Ovary (tissue), 9 donors: Measurements from ENCODE around the gene PLPP1. TPM values are rescaled to one million over a fixed set of nuclear protein-coding genes. Genes with fewer than 3 reads are reported as not detected.

ENCODE experiments used
- DNase-seq, 5 donors: peaks; one replicate each; pipeline ENCODE4 v3.0.0-alpha.2; 2019 to 2020
- H3K27ac ChIP-seq, 2 donors: fragments of 200-600 bp; one replicate each; pipeline versions ENCODE4 v1.5.1 to v1.8.0; 2019 to 2022
- H3K27me3 ChIP-seq: fragments of 200-600 bp; one replicate; pipeline ENCODE4 v1.8.0; 2022
- H3K36me3 ChIP-seq: fragments of 200-600 bp; sonication (generic); one replicate; pipeline ENCODE4 v1.5.1; 2019
- H3K4me1 ChIP-seq: one replicate; pipeline ENCODE4 v1.8.1; 2013; ENCODE audit warnings: mild to moderate bottlenecking, moderate library complexity; ENCODE audit not compliant: insufficient read depth
- H3K4me3 ChIP-seq: fragments of 200-600 bp; sonication (generic); one replicate; pipeline ENCODE4 v1.5.1; 2017
- H3K9me3 ChIP-seq, 2 donors: fragments of 200-600 bp in 1 of 2; sonication (generic) in 1 of 2; one replicate each; pipeline versions ENCODE4 v1.5.1 to v1.8.1; 2013 to 2019; ENCODE audit warnings: mild to moderate bottlenecking in 1 of 2, moderate library complexity in 1 of 2
- EP300 ChIP-seq: sonication (generic); formaldehyde crosslinking; IDR thresholded peaks from one replicate; pipeline ENCODE4 v1.6.1; 2017; ENCODE audit warnings: antibody characterized with exemption
- POLR2A ChIP-seq: fragments of 450-650 bp; IDR thresholded peaks from one replicate; pipeline ENCODE4 v1.6.1; 2017; ENCODE audit warnings: antibody characterized with exemption, mild to moderate bottlenecking, moderate library complexity
- WGBS, 3 donors: extraction: QIAGEN DNeasy Blood & Tissue Kit in 1 of 3; methylation state at CpG; one replicate each; pipeline versions ENCODE4 v1.1.5 to v1.1.7; 2013 to 2017; 5-methylcytosine and 5-hydroxymethylcytosine counted together
- intact Hi-C, 4 donors: fragments of 100-400 bp; cut with DNase I; formaldehyde crosslinking; loops; one replicate each; pipeline versions ENCODE4 v1.11.0 to v1.15.1; 2022 to 2023
- polyA plus RNA-seq, 2 donors: library from polyadenylated mRNA; stranded (reverse); fragments of 200-250 nt in 1 of 2; fragments of 350-450 nt in 1 of 2; fragmentation: Illumina TruSeq in 1 of 2; extraction: RNeasy Lipid Tissue Mini Kit (QIAGEN cat#74804) in 1 of 2; gene quantifications; one replicate each; pipeline ENCODE4 v1.2.3, GENCODE V29; 2013 to 2014
- total RNA-seq, 7 donors: library from RNA; depleted of rRNA in 2 of 7; stranded (reverse); fragments of >200 nt in 2 of 7; fragmentation: NEBNext Ultra II Directional in 3 of 7; extraction: Animal tissue kit (Norgen Biotek cat#: 25700) in 3 of 7; gene quantifications; one replicate each; pipeline versions ENCODE4 v1.1.0 to v1.2.4, GENCODE V29; 2016 to 2023
- TF ChIP-seq, protein P1 (sequence below), 3 donors: fragments of 450-650 bp in 2 of 3; fragments of 200-600 bp in 1 of 3; IDR thresholded peaks; one replicate each; pipeline versions ENCODE4 v1.5.1 to v1.8.0; 2016 to 2022; ENCODE audit warnings: antibody characterized with exemption in 3 of 3, mild to moderate bottlenecking in 1 of 3
- donor health status: DM: no; HTN: no; CAD: no; lungs with moderate emphysema.
- donor health status: DM: no; HTN: no; CAD: no.
- donor health status: Bipolar disorder and iron deficiency.
- donor health status: DM: yes; HTN: yes; CAD: no.
- donor health status: DM: no; HTN: no; CAD: no.
- donor health status: DM: yes; HTN: yes; CAD: no.

The PLPP1 gene
- total and polyA plus RNA-seq, 9 donors, result 13.5 to 136 (median 34.5) TPM

DNA sequence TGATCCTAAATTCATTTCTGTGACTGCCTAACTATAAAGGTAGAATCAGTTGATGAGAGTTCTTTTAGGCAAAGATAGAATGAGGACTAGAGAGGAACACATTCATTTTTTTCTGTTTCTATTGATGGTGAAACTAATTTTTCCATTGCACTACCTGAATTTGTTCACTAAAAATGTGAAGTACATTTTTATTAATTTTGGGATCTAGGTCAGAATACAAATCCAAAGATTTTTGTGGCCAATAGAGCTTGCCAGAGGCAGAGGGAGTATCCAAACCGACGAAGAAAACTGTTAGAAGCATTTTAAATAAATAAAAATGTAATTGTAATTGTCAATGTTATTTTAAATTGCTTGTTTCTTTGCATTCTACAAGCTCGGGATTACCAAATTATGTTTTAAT is 148.9 kb downstream of the PLPP1 start:
- Histone ChIP-seq H3K36me3 (no peaks in the 10 kb centered on the region), H3K4me3 (no peak overlapping the region), H3K27ac (no peak overlapping the region), H3K9me3 (peaks cover 0 to 4% of the 10 kb centered on the region in 2 donors), H3K4me1 (no peaks in the 10 kb centered on the region), H3K27me3 (no peaks in the 10 kb centered on the region)
- TF ChIP-seq, protein P1, sequence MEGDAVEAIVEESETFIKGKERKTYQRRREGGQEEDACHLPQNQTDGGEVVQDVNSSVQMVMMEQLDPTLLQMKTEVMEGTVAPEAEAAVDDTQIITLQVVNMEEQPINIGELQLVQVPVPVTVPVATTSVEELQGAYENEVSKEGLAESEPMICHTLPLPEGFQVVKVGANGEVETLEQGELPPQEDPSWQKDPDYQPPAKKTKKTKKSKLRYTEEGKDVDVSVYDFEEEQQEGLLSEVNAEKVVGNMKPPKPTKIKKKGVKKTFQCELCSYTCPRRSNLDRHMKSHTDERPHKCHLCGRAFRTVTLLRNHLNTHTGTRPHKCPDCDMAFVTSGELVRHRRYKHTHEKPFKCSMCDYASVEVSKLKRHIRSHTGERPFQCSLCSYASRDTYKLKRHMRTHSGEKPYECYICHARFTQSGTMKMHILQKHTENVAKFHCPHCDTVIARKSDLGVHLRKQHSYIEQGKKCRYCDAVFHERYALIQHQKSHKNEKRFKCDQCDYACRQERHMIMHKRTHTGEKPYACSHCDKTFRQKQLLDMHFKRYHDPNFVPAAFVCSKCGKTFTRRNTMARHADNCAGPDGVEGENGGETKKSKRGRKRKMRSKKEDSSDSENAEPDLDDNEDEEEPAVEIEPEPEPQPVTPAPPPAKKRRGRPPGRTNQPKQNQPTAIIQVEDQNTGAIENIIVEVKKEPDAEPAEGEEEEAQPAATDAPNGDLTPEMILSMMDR (IDR thresholded peaks at IDR 0.05), result no peak
- TF ChIP-seq EP300 (no peak), POLR2A (no peak)
- no peak for DNase-seq
- intact Hi-C loops, result no loop called here
- WGBS, 3 donors, result 56 to 77% (median 68%) methylated on average over 3 of the region's 3 CpGs

DNA sequence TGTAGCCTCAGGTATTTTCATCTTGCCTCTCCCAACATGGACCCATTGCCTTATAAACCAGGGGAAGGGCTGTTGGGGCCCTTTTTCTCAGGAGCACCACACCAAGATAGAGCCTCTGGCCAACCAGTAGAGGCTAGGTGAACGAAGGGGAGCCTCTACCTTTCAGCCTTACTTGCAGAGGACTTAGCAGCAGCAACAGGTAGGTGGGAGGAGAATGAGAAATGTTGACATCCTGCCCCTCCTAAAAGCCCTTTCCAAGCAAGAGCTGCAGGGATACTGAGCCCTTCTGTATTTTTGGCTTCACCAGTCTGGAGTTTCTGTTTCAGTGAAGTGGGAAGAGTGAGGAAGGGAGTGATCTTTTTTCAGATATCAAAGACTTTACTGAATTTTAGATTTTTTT is 149.5 kb downstream of the PLPP1 start:
- TF ChIP-seq POLR2A, result no peak
- TF ChIP-seq, protein P1 (IDR thresholded peaks at IDR 0.05), result no peak
- TF ChIP-seq EP300, result no peak
- intact Hi-C loops, result no loop called here
- Histone ChIP-seq H3K27ac (no peak overlapping the region), H3K4me3 (no peak overlapping the region), H3K36me3 (no peaks in the 10 kb centered on the region), H3K4me1 (no peaks in the 10 kb centered on the region), H3K27me3 (no peaks in the 10 kb centered on the region), H3K9me3 (peaks cover 0 to 4% of the 10 kb centered on the region in 2 donors)
- no peak for DNase-seq
- 88 to 95% (median 94%) methylated on average over 1 of the region's 1 CpG for WGBS, 3 donors

DNA sequence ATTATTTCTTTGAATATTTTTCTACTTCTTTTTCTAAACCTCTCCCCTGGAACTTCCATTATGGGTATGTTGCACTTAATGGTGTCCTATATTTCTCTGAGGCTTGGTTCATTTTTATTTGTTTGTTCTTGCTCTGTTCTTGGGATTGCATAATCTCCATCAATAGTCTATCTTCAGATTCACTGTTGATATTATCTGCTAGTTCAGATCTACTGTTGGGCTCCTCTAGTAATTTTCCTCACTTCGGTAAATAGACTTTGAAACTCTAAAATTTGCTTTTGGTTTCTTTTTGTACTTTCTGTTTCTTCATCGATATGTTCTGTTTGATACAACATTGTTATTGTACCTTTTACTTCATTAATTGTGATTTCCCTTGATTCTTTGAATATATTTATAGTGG is 150.7 kb downstream of the PLPP1 start:
- no peaks in the 10 kb centered on the region for H3K36me3 ChIP-seq
- WGBS, 3 donors, result 97 to 99% (median 99%) methylated on average over 2 of the region's 2 CpGs

DNA sequence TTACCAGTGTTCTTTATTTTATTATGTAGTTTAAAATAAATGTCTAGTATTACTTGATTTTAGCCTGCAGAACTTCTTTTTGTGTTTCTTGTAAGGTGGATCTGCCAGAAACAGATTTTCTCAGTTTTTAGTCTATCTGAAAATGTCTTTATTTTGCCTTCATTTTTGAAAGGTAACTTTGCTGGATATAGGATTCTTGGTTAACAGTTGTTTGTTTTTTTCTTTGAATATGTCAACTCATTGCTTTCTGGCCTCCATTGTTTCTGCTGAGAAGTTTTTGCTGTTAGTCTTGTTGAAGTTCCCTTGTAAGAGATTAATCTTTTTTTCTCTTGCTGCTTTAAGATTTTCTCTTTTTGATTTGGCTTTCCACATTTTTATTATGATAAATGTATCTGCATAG is 151.5 kb downstream of the PLPP1 start:
- H3K9me3 ChIP-seq, result peaks cover 0 to 4% of the 10 kb centered on the region in 2 donors
- H3K27me3 ChIP-seq, result no peaks in the 10 kb centered on the region
- TF ChIP-seq, protein P1 (IDR thresholded peaks at IDR 0.05), result no peak
- TF ChIP-seq POLR2A (no peak), EP300 (no peak)
- no peaks in the 10 kb centered on the region for H3K36me3 ChIP-seq
- H3K4me1 ChIP-seq, result no peaks in the 10 kb centered on the region
- no peak overlapping the region for H3K4me3 ChIP-seq
- no peak overlapping the region for H3K27ac ChIP-seq
- intact Hi-C loops, result no loop called here
- no peak for DNase-seq

More for the DNA sequence above, 150.7 kb downstream of the PLPP1 start:
- no peak for DNase-seq
- Histone ChIP-seq H3K4me1 (no peaks in the 10 kb centered on the region), H3K9me3 (peaks cover 0 to 4% of the 10 kb centered on the region in 2 donors), H3K27ac (no peak overlapping the region), H3K4me3 (no peak overlapping the region), H3K27me3 (no peaks in the 10 kb centered on the region)
- TF ChIP-seq EP300 (no peak), POLR2A (no peak)
- TF ChIP-seq, protein P1 (IDR thresholded peaks at IDR 0.05), result no peak
- intact Hi-C loops, result no loop called here
